GM19239 (cell line): ENCODE data around the gene METTL13.

Experiments
- DNase-seq: peaks from one replicate; pipeline ENCODE4 v3.0.0; 2011; ENCODE audit warnings: low spot score; ENCODE audit not compliant: insufficient read length
- FAIRE-seq: peaks from 2 replicates; lab custom pipeline; 2011; peaks lifted over from hg19 to GRCh38; lab: Jason Lieb, UNC

Gene METTL13

DNA sequence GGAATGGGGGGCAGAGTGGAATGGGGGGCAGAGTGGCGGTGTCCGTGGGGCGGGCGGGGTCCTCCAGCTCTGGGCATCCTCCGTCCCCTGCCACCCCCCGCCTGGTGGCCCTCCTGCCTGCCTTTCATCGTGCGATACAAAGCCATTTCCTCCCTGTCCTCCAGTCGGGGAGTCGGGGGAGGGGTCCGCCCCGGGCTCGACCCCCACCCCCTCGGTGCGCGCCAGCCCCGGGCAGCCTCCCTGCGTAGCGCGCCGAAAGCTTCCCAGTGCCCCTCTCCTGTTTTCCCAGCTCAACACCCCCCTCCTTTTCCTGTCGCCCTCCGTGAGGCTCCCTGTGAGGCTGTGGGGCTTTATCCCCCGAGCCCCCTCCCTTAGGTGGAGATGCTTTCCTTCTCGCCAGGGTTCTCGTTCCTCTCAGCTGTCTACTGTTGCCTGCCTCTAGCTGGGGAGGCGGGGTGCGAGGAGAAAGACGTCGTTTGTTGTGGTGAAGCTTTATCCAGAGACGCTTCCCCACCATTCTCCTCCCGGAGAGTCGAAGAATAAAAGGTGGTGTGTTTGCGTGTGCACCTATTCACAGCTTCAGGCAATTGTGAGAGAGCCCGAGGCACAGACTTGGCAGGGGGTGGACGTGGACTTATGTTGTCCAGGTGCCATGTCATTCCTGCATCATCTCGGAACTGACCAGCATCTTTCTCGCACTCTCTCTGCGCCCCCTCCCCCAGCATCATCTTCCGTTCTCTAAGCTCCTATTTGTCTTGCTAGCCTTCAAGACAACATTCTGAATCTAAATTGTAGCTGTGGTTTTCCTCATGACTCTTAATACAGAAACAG is 60.7 kb downstream of the METTL13 start:
- FAIRE-seq (no peak), DNase-seq (no peak)

DNA sequence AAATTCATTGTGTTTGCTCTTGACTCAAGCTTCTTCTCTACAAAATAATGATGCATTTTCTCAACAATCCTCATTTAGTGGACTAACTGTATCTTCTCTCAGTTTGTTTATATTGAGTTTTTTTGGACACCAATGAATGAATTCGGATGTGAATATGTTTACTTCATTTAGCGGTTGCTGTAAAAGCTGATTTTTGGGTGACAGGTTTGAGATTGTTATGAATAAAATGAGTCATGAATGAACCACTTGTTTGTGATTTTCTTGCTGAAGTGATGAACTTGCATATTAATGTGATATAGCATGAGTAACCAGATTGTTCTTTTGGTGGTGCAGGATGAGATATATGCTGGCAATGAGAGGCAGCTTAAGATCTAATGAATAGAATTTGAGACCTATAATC is 62.9 kb downstream of the METTL13 start:
- FAIRE-seq: no peak
- DNase-seq: no peak

DNA sequence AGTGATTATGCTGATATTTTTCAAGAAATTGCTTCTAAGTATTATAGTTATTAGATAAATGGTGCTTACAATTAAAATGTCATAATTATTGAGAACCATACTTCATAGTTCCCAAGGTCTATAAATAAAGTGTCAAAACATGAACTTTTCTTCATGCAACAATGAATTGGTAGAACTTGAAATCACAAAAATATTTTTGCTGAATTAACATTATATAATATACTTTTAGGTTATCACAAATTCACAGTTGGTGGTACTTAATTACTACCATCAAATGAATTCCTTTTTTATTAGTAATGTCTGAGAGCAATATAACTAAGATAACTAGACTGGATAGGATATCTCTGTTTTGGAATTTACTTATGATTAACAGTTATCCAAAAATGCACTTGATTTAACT is 64.5 kb downstream of the METTL13 start:
- FAIRE-seq: no peak
- DNase-seq: no peak
